AG20443 (cell line): Measurements from ENCODE around the gene CD22.
A peak's percentile ranks its signal among the peaks of the same experiment; 100 is the strongest.
"Not testable (repeated sequence)": the region's sequence is repeated elsewhere in the genome, so short reads cannot be mapped to it uniquely, and the experiment has no call there.

ENCODE experiments used
- DNase-seq: peaks from one replicate; pipeline ENCODE4 v3.0.0; 2012; ENCODE audit warnings: low spot score, mixed read lengths

Gene CD22

GRCh38 chr19:35359395-35359794 is 30.4 kb downstream of the CD22 start:
- not testable (repeated sequence) for DNase-seq

GRCh38 chr19:35360081-35360480 is 31.1 kb downstream of the CD22 start:
- not testable (repeated sequence) for DNase-seq

GRCh38 chr19:35360880-35361420 is 32.0 kb downstream of the CD22 start:
- DNase-seq: no peak

GRCh38 chr19:35362261-35363000 is 33.4 kb downstream of the CD22 start:
- DNase-seq: peak; percentile 1

- peak; percentile 0 for DNase-seq
Measured at GRCh38 chr19:35363001-35363590, 34.1 kb downstream of the CD22 start.

- DNase-seq: no peak
Measured at GRCh38 chr19:35363711-35364425, 34.9 kb downstream of the CD22 start.

GRCh38 chr19:35365303-35365702 is 36.3 kb downstream of the CD22 start:
- no peak for DNase-seq

- no peak for DNase-seq
Measured at GRCh38 chr19:35368378-35368777, 39.4 kb downstream of the CD22 start.

- no peak for DNase-seq
Measured at GRCh38 chr19:35369522-35369921, 40.5 kb downstream of the CD22 start.

- no peak for DNase-seq
Measured at GRCh38 chr19:35370722-35371121, 41.7 kb downstream of the CD22 start, which contains the start of gene GPR42. Gene GPR42, plus strand, starts transcription at chr19:35371068. Its CDS starts 292 bp downstream, at chr19:35371360.

- no peak for DNase-seq
Measured at GRCh38 chr19:35373492-35373891, 44.5 kb downstream of the CD22 start.

- DNase-seq: not testable (repeated sequence)
Measured at GRCh38 chr19:35374031-35374430, 45.0 kb downstream of the CD22 start.

- no peak for DNase-seq
Measured at GRCh38 chr19:35375505-35376307, 46.7 kb downstream of the CD22 start.

GRCh38 chr19:35377656-35378055 is 48.7 kb downstream of the CD22 start:
- no peak for DNase-seq

- DNase-seq: no peak
Measured at GRCh38 chr19:35378356-35378755, 49.4 kb downstream of the CD22 start.

GRCh38 chr19:35379545-35379944 is 50.6 kb downstream of the CD22 start:
- not testable (repeated sequence) for DNase-seq

- DNase-seq: no peak
Measured at GRCh38 chr19:35379992-35380391, 51.0 kb downstream of the CD22 start.

GRCh38 chr19:35380450-35381124 is 51.6 kb downstream of the CD22 start:
- DNase-seq: no peak

- no peak for DNase-seq
Measured at GRCh38 chr19:35381318-35381717, 52.3 kb downstream of the CD22 start.

- no peak for DNase-seq
Measured at GRCh38 chr19:35381926-35382325, 52.9 kb downstream of the CD22 start.

GRCh38 chr19:35383536-35383935 is 54.5 kb downstream of the CD22 start:
- DNase-seq: no peak
